ENCODE results near the gene C20orf173.

Gene C20orf173

GRCh38 chr20:35529552-35529951 lies at the start of gene C20orf173:
Gene C20orf173, minus strand, starts transcription at chr20:35529652. Its CDS starts 279 bp downstream, at chr20:35529373.
- no peaks in the 10 kb centered on the region; the same call in 1 of the 2 replicates for H3K9me3 ChIP-seq (ENCODE audit: control insufficient read depth, insufficient read depth, low read length)
- no peak within 1 kb of the TSS for H3K9ac ChIP-seq (ENCODE audit: low read depth, low read length)
- H3K4me1 ChIP-seq (ENCODE audit: control insufficient read depth, insufficient read depth, low read length): no peaks in the 10 kb centered on the region
- no peak within 1 kb of the TSS for H3K4me3 ChIP-seq (ENCODE audit: low read depth, low read length)
- H3K36me3 ChIP-seq (ENCODE audit: control insufficient read depth, insufficient read depth, low read length): no peaks in the 10 kb centered on the region
- no peak within 1 kb of the TSS for H3K27ac ChIP-seq (ENCODE audit: low read depth, low read length)
- H3K27me3 ChIP-seq (ENCODE audit: control insufficient read depth, insufficient read depth, low read length): no peaks in the 10 kb centered on the region

- H3K4me3 ChIP-seq (ENCODE audit: low read depth, low read length): no peak overlapping the region
- H3K36me3 ChIP-seq (ENCODE audit: control insufficient read depth, insufficient read depth, low read length): no peaks in the 10 kb centered on the region
- H3K27me3 ChIP-seq (ENCODE audit: control insufficient read depth, insufficient read depth, low read length): no peaks in the 10 kb centered on the region
- no peak overlapping the region for H3K9ac ChIP-seq (ENCODE audit: low read depth, low read length)
- H3K9me3 ChIP-seq (ENCODE audit: control insufficient read depth, insufficient read depth, low read length): no peaks in the 10 kb centered on the region
- H3K27ac ChIP-seq (ENCODE audit: low read depth, low read length): no peak overlapping the region
- H3K4me1 ChIP-seq (ENCODE audit: control insufficient read depth, insufficient read depth, low read length): no peaks in the 10 kb centered on the region
Observed at GRCh38 chr20:35579196-35579595, 49.7 kb upstream of the C20orf173 start.

- no peaks in the 10 kb centered on the region for H3K27me3 ChIP-seq (ENCODE audit: control insufficient read depth, insufficient read depth, low read length)
- H3K9me3 ChIP-seq (ENCODE audit: control insufficient read depth, insufficient read depth, low read length): no peaks in the 10 kb centered on the region
- no peaks in the 10 kb centered on the region for H3K4me1 ChIP-seq (ENCODE audit: control insufficient read depth, insufficient read depth, low read length)
- H3K36me3 ChIP-seq (ENCODE audit: control insufficient read depth, insufficient read depth, low read length): no peaks in the 10 kb centered on the region
- no peak overlapping the region for H3K27ac ChIP-seq (ENCODE audit: low read depth, low read length)
- H3K9ac ChIP-seq (ENCODE audit: low read depth, low read length): no peak overlapping the region
- no peak overlapping the region for H3K4me3 ChIP-seq (ENCODE audit: low read depth, low read length)
Observed at GRCh38 chr20:35578469-35578868, 49.0 kb upstream of the C20orf173 start.

GRCh38 chr20:35576816-35577215 lies 47.4 kb upstream of the C20orf173 start:
- Histone ChIP-seq H3K9me3 (ENCODE audit: control insufficient read depth, insufficient read depth, low read length) (no peaks in the 10 kb centered on the region), H3K4me3 (ENCODE audit: low read depth, low read length) (no peak overlapping the region), H3K27ac (ENCODE audit: low read depth, low read length) (no peak overlapping the region), H3K27me3 (ENCODE audit: control insufficient read depth, insufficient read depth, low read length) (no peaks in the 10 kb centered on the region), H3K9ac (ENCODE audit: low read depth, low read length) (no peak overlapping the region), H3K36me3 (ENCODE audit: control insufficient read depth, insufficient read depth, low read length) (no peaks in the 10 kb centered on the region), H3K4me1 (ENCODE audit: control insufficient read depth, insufficient read depth, low read length) (no peaks in the 10 kb centered on the region)

- Histone ChIP-seq H3K27ac (ENCODE audit: low read depth, low read length) (no peak overlapping the region), H3K9ac (ENCODE audit: low read depth, low read length) (no peak overlapping the region), H3K9me3 (ENCODE audit: control insufficient read depth, insufficient read depth, low read length) (no peaks in the 10 kb centered on the region), H3K27me3 (ENCODE audit: control insufficient read depth, insufficient read depth, low read length) (no peaks in the 10 kb centered on the region), H3K4me3 (ENCODE audit: low read depth, low read length) (no peak overlapping the region), H3K4me1 (ENCODE audit: control insufficient read depth, insufficient read depth, low read length) (no peaks in the 10 kb centered on the region), H3K36me3 (ENCODE audit: control insufficient read depth, insufficient read depth, low read length) (no peaks in the 10 kb centered on the region)
Observed at GRCh38 chr20:35575958-35576357, 46.5 kb upstream of the C20orf173 start.

- Histone ChIP-seq H3K9ac (ENCODE audit: low read depth, low read length) (no peak overlapping the region), H3K9me3 (ENCODE audit: control insufficient read depth, insufficient read depth, low read length) (no peaks in the 10 kb centered on the region)
Observed at GRCh38 chr20:35572838-35573237, 43.4 kb upstream of the C20orf173 start.

GRCh38 chr20:35571555-35571954 lies 42.1 kb upstream of the C20orf173 start:
- Histone ChIP-seq H3K36me3 (ENCODE audit: control insufficient read depth, insufficient read depth, low read length) (no peaks in the 10 kb centered on the region), H3K4me1 (ENCODE audit: control insufficient read depth, insufficient read depth, low read length) (no peaks in the 10 kb centered on the region), H3K4me3 (ENCODE audit: low read depth, low read length) (no peak overlapping the region), H3K9me3 (ENCODE audit: control insufficient read depth, insufficient read depth, low read length) (no peaks in the 10 kb centered on the region), H3K27ac (ENCODE audit: low read depth, low read length) (no peak overlapping the region), H3K9ac (ENCODE audit: low read depth, low read length) (no peak overlapping the region), H3K27me3 (ENCODE audit: control insufficient read depth, insufficient read depth, low read length) (no peaks in the 10 kb centered on the region)

More at GRCh38 chr20:35572838-35573237, 43.4 kb upstream of the C20orf173 start:
- no peaks in the 10 kb centered on the region for H3K36me3 ChIP-seq (ENCODE audit: control insufficient read depth, insufficient read depth, low read length)
- H3K27me3 ChIP-seq (ENCODE audit: control insufficient read depth, insufficient read depth, low read length): no peaks in the 10 kb centered on the region
- H3K4me1 ChIP-seq (ENCODE audit: control insufficient read depth, insufficient read depth, low read length): no peaks in the 10 kb centered on the region
- H3K27ac ChIP-seq (ENCODE audit: low read depth, low read length): no peak overlapping the region
- H3K4me3 ChIP-seq (ENCODE audit: low read depth, low read length): no peak overlapping the region

GRCh38 chr20:35568645-35569044 lies 39.2 kb upstream of the C20orf173 start:
- Histone ChIP-seq H3K36me3 (ENCODE audit: control insufficient read depth, insufficient read depth, low read length) (no peaks in the 10 kb centered on the region), H3K27me3 (ENCODE audit: control insufficient read depth, insufficient read depth, low read length) (no peaks in the 10 kb centered on the region), H3K9ac (ENCODE audit: low read depth, low read length) (no peak overlapping the region), H3K4me3 (ENCODE audit: low read depth, low read length) (no peak overlapping the region), H3K9me3 (ENCODE audit: control insufficient read depth, insufficient read depth, low read length) (no peaks in the 10 kb centered on the region), H3K27ac (ENCODE audit: low read depth, low read length) (no peak overlapping the region), H3K4me1 (ENCODE audit: control insufficient read depth, insufficient read depth, low read length) (no peaks in the 10 kb centered on the region)

- Histone ChIP-seq H3K9me3 (ENCODE audit: control insufficient read depth, insufficient read depth, low read length) (no peaks in the 10 kb centered on the region), H3K4me3 (ENCODE audit: low read depth, low read length) (no peak overlapping the region), H3K27ac (ENCODE audit: low read depth, low read length) (no peak overlapping the region), H3K36me3 (ENCODE audit: control insufficient read depth, insufficient read depth, low read length) (no peaks in the 10 kb centered on the region), H3K27me3 (ENCODE audit: control insufficient read depth, insufficient read depth, low read length) (no peaks in the 10 kb centered on the region), H3K4me1 (ENCODE audit: control insufficient read depth, insufficient read depth, low read length) (0 out of 2 replicates have a peak, but pooled peaks cover 3% of the 10 kb centered on the region), H3K9ac (ENCODE audit: low read depth, low read length) (no peak overlapping the region)
Observed at GRCh38 chr20:35564905-35565304, 35.5 kb upstream of the C20orf173 start.

GRCh38 chr20:35563834-35564233 lies 34.4 kb upstream of the C20orf173 start:
- H3K4me1 ChIP-seq (ENCODE audit: control insufficient read depth, insufficient read depth, low read length): 0 out of 2 replicates have a peak, but pooled peaks cover 3% of the 10 kb centered on the region
- no peaks in the 10 kb centered on the region for H3K9me3 ChIP-seq (ENCODE audit: control insufficient read depth, insufficient read depth, low read length)
- H3K9ac ChIP-seq (ENCODE audit: low read depth, low read length): no peak overlapping the region
- H3K36me3 ChIP-seq (ENCODE audit: control insufficient read depth, insufficient read depth, low read length): no peaks in the 10 kb centered on the region
- no peaks in the 10 kb centered on the region for H3K27me3 ChIP-seq (ENCODE audit: control insufficient read depth, insufficient read depth, low read length)
- no peak overlapping the region for H3K27ac ChIP-seq (ENCODE audit: low read depth, low read length)
- no peak overlapping the region for H3K4me3 ChIP-seq (ENCODE audit: low read depth, low read length)

GRCh38 chr20:35562541-35563110 lies 33.2 kb upstream of the C20orf173 start:
- no peaks in the 10 kb centered on the region for H3K9me3 ChIP-seq (ENCODE audit: control insufficient read depth, insufficient read depth, low read length)
- no peak overlapping the region for H3K9ac ChIP-seq (ENCODE audit: low read depth, low read length)
- H3K27ac ChIP-seq (ENCODE audit: low read depth, low read length): no peak overlapping the region
- H3K4me3 ChIP-seq (ENCODE audit: low read depth, low read length): no peak overlapping the region
- H3K27me3 ChIP-seq (ENCODE audit: control insufficient read depth, insufficient read depth, low read length): no peaks in the 10 kb centered on the region
- H3K36me3 ChIP-seq (ENCODE audit: control insufficient read depth, insufficient read depth, low read length): peaks cover 10% of the 10 kb centered on the region
- 0 out of 2 replicates have a peak, but pooled peaks cover 3% of the 10 kb centered on the region for H3K4me1 ChIP-seq (ENCODE audit: control insufficient read depth, insufficient read depth, low read length)

Data from HUES48 (cell line).